ENCODE data around the gene SMURF2.

DNA sequence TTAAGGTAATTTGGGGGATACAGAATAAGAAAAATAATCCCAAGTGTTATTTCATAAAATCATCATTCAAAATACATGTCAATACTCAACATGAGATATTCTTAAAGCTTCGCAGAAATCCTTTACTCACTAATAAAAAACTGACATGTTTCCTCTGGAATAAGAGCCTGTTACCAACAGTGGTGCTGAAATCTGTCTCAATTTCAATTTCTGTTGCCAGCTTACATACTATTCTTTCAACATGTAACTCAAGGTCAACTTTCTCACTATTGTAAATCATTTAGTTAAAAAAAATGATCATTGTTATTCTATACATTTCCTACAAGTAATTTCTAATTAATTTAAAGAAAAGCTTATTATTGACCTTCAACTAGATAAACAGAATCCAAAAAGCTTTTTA lies 87.5 kb downstream of the SMURF2 start:
- TF ChIP-seq, protein P1, sequence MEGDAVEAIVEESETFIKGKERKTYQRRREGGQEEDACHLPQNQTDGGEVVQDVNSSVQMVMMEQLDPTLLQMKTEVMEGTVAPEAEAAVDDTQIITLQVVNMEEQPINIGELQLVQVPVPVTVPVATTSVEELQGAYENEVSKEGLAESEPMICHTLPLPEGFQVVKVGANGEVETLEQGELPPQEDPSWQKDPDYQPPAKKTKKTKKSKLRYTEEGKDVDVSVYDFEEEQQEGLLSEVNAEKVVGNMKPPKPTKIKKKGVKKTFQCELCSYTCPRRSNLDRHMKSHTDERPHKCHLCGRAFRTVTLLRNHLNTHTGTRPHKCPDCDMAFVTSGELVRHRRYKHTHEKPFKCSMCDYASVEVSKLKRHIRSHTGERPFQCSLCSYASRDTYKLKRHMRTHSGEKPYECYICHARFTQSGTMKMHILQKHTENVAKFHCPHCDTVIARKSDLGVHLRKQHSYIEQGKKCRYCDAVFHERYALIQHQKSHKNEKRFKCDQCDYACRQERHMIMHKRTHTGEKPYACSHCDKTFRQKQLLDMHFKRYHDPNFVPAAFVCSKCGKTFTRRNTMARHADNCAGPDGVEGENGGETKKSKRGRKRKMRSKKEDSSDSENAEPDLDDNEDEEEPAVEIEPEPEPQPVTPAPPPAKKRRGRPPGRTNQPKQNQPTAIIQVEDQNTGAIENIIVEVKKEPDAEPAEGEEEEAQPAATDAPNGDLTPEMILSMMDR (conservative IDR thresholded peaks at IDR 0.05 in 1 of 2, IDR thresholded peaks at IDR 0.05 in 1 of 2; ENCODE audit: low read depth in 1 of 2, low read length in 2 of 2) = no peak
- TF ChIP-seq EZH2 (IDR thresholded peaks at IDR 0.05; ENCODE audit: low read length, missing control alignments) = no peak
